HepG2 (cell line): ENCODE data around the gene CELF2. TPM values are rescaled to one million over a fixed set of nuclear protein-coding genes. Genes with fewer than 3 reads are reported as not detected.

ENCODE experiments used
- ATAC-seq: fragments of 200-7000 bp; cut with Tn5 transposase; 3 replicates; pipeline ENCODE4 v1.9.1; 2020; ENCODE audit warnings: mild to moderate bottlenecking, moderate library complexity
- BruUV-seq: library from RNA; stranded (reverse); fragments of 400-500 nt; replicated peaks from 2 replicates; lab custom pipeline; 2021; lab: Mats Ljungman, UMichigan
- CTCF ChIA-PET: fragments of 300-600 bp; formaldehyde crosslinking; extraction: SDS; loops from one replicate; lab custom pipeline; 2021; ENCODE audit warnings: low total read pairs, inconsistent platforms, low intra/inter-chr PET ratio; lab: Yijun Ruan, JAX
- POLR2A ChIA-PET: fragments of 350-600 bp; sonication (Branson Sonifier 250); formaldehyde crosslinking; loops from one replicate; lab custom pipeline; 2020; ENCODE audit warnings: antibody characterized with exemption, inconsistent platforms; lab: Yijun Ruan, JAX
- DNase-seq: peaks from one replicate; pipeline ENCODE4 v3.0.0-alpha.2; 2015; ENCODE audit warnings: low spot score
- FAIRE-seq: peaks from 3 replicates; lab custom pipeline; 2011; peaks lifted over from hg19 to GRCh38; lab: Jason Lieb, UNC
- H2AFZ ChIP-seq: one replicate; pipeline ENCODE4 v1.6.1; 2011; ENCODE audit warnings: low read length, inconsistent platforms
- H3K27ac ChIP-seq: fragments of 300-600 bp; 3 replicates; pipeline ENCODE4 v1.8.0; 2011; ENCODE audit warnings: mixed run types, mild to moderate bottlenecking, mixed read lengths, low read length, inconsistent platforms; ENCODE audit not compliant: insufficient read depth; ENCODE audit errors: extremely low read length
- H3K27me3 ChIP-seq, 2 experiments: fragments of 200-600 bp in 1 of 2; 2 replicates in 1 of 2; 3 replicates in 1 of 2; pipeline versions ENCODE4 v1.6.0 to v1.8.0; 2011; ENCODE audit warnings: low read length in 2 of 2, mild to moderate bottlenecking in 2 of 2, moderate library complexity in 2 of 2, inconsistent platforms in 1 of 2; ENCODE audit not compliant: insufficient read depth in 2 of 2, control insufficient read depth in 1 of 2
- H3K36me3 ChIP-seq, 2 experiments: fragments of 200-600 bp in 1 of 2; replicated peaks in 1 of 2; 2 replicates in 1 of 2; 3 replicates in 1 of 2; pipeline versions ENCODE4 v1.5.1 to v1.8.0; 2011; ENCODE audit warnings: low read length in 2 of 2, inconsistent platforms in 1 of 2; ENCODE audit not compliant: insufficient read depth in 2 of 2, control insufficient read depth in 1 of 2
- H3K4me1 ChIP-seq: 2 replicates; pipeline ENCODE4 v1.5.1; 2012; ENCODE audit warnings: low read length, inconsistent platforms; ENCODE audit not compliant: insufficient read depth
- H3K4me2 ChIP-seq: 2 replicates; pipeline ENCODE4 v1.6.0; 2011; ENCODE audit warnings: low read depth, low read length, inconsistent platforms
- H3K4me3 ChIP-seq, 3 experiments: fragments of 200-600 bp in 1 of 3; sonication (generic), shearing (Covaris generic) in 1 of 3; replicated peaks in 1 of 3; 2 replicates each; pipeline ENCODE4 v1.5.1; 2011 to 2016; ENCODE audit warnings: low read length in 3 of 3, inconsistent platforms in 2 of 3, low read depth in 2 of 3, mild to moderate bottlenecking in 2 of 3, control low read depth in 1 of 3, mixed read lengths in 1 of 3; ENCODE audit not compliant: insufficient read depth in 1 of 3
- H3K79me2 ChIP-seq: one replicate; pipeline ENCODE4 v1.6.1; 2011; ENCODE audit warnings: low read length, inconsistent platforms; ENCODE audit not compliant: insufficient read depth
- H3K9ac ChIP-seq: 2 replicates; pipeline ENCODE4 v1.6.0; 2011; ENCODE audit warnings: mild to moderate bottlenecking, low read depth, low read length, inconsistent platforms; ENCODE audit not compliant: insufficient read depth
- H3K9me3 ChIP-seq: 2 replicates; pipeline ENCODE4 v1.5.1; 2012; ENCODE audit warnings: mild to moderate bottlenecking, low read length
- H4K20me1 ChIP-seq: 2 replicates; pipeline ENCODE4 v1.6.0; 2011; ENCODE audit warnings: inconsistent platforms, mild to moderate bottlenecking, low read length, moderate library complexity; ENCODE audit not compliant: insufficient read depth
- CENPX ChIP-seq: sonication (generic); formaldehyde crosslinking; IDR thresholded peaks from 2 replicates; pipeline ENCODE4 v1.9.0; 2021; ENCODE audit warnings: mild to moderate bottlenecking, missing genetic modification reagents, moderate library complexity
- EHMT2 ChIP-seq: fragments of 200-600 bp; sonication (generic); IDR thresholded peaks from 2 replicates; pipeline ENCODE4 v1.7.0; 2017; ENCODE audit warnings: antibody characterized with exemption, low read depth, low read length, borderline replicate concordance
- EP300 ChIP-seq, 3 experiments: sonication (generic) in 1 of 3; formaldehyde crosslinking in 1 of 3; IDR thresholded peaks; 2 replicates each; pipeline versions ENCODE4 v1.5.1 to v1.6.1; 2011 to 2020; ENCODE audit warnings: low read depth in 2 of 3, low read length in 2 of 3, borderline replicate concordance in 1 of 3, improper control_type of control experiment in 1 of 3, mild to moderate bottlenecking in 1 of 3, missing genetic modification reagents in 1 of 3, moderate library complexity in 1 of 3
- ETS1 ChIP-seq: sonication (generic); formaldehyde crosslinking; IDR thresholded peaks from 2 replicates; pipeline ENCODE4 v1.4.0; 2020; ENCODE audit warnings: missing genetic modification reagents
- HDAC6 ChIP-seq: fragments of 200-600 bp; sonication (generic); IDR thresholded peaks from 2 replicates; pipeline ENCODE4 v1.7.0; 2017; ENCODE audit warnings: mild to moderate bottlenecking, antibody characterized with exemption, low read length, low read depth
- RBM22 ChIP-seq: fragments of 200-400 bp; formaldehyde crosslinking; optimal IDR thresholded peaks from 2 replicates; pipeline ENCODE3; 2017; ENCODE audit warnings: mild to moderate bottlenecking, low read length, moderate library complexity
- USF2 ChIP-seq, 2 experiments: sonication (generic) in 1 of 2; formaldehyde crosslinking in 1 of 2; IDR thresholded peaks; 2 replicates each; pipeline versions ENCODE4 v1.5.1 to v1.6.1; 2011 to 2020; ENCODE audit warnings: borderline replicate concordance in 1 of 2, low read depth in 1 of 2, low read length in 1 of 2, mild to moderate bottlenecking in 1 of 2, missing genetic modification reagents in 1 of 2, moderate library complexity in 1 of 2
- ZFX ChIP-seq: sonication (generic); formaldehyde crosslinking; IDR thresholded peaks from 2 replicates; pipeline ENCODE4 v1.4.0; 2020; ENCODE audit warnings: mild to moderate bottlenecking, low read depth, missing genetic modification reagents, moderate library complexity
- ZNF44 ChIP-seq: sonication (generic); formaldehyde crosslinking; IDR thresholded peaks from 2 replicates; pipeline ENCODE4 v1.5.1; 2020; ENCODE audit warnings: mild to moderate bottlenecking, missing genetic modification reagents
- WGBS: methylation state at CpG from one replicate; pipeline ENCODE4 v1.1.6; 2017; ENCODE audit warnings: low lambda C conversion rate; 5-methylcytosine and 5-hydroxymethylcytosine counted together
- in situ Hi-C: cut with HindIII; loops from 2 replicates; pipeline ENCODE4 v1.10.0; 2017; ENCODE audit warnings: low pct_unique_long_range_greater_than_20kb; ENCODE audit not compliant: extremely low pct_ligation_motif_present
- intact Hi-C: fragments of 100-400 bp; cut with micrococcal nuclease; formaldehyde crosslinking; loops from one replicate; pipeline ENCODE4 v1.10.0; 2022; ENCODE audit not compliant: unreplicated experiment
- polyA plus RNA-seq, 8 experiments: library from polyadenylated mRNA; depleted of rRNA in 3 of 8; stranded (reverse) in 7 of 8; unstranded in 1 of 8; fragments of >200 nt; fragmentation: Illumina TruSeq in 4 of 8; extraction: Trizol in 4 of 8; gene quantifications; 2 replicates each; pipeline versions ENCODE4 v1.2.1 to v1.2.3, GENCODE V29; 2011 to 2016; ENCODE audit warnings: low read depth in 4 of 8, missing spikeins in 1 of 8, mixed read lengths in 1 of 8; ENCODE audit not compliant: insufficient read depth in 1 of 8
- total RNA-seq, 5 experiments: library from RNA; depleted of rRNA; stranded (reverse); fragments of >200 nt; fragmentation: Illumina TruSeq; extraction: Trizol; gene quantifications; 2 replicates each; pipeline ENCODE4 v1.2.3, GENCODE V29; 2016; ENCODE audit warnings: low read depth in 1 of 5
- TF ChIP-seq, protein P1 (sequence below): sonication (generic); formaldehyde crosslinking; IDR thresholded peaks from 2 replicates; pipeline ENCODE4 v1.5.0; 2020; ENCODE audit warnings: missing genetic modification reagents

CELF2 gene
- total and polyA plus RNA-seq, 2 of the 13 experiments (the other 11 are each of a cell fraction or from before 2014, with no cell fraction given): not detected

GRCh38 chr10:11191678-11192077 lies 174.0 kb downstream of the CELF2 start:
- BruUV-seq: no TSS peak
- Histone ChIP-seq H3K4me3 (no peak overlapping the region), H3K27ac (no peak overlapping the region), H3K9ac (no peak overlapping the region), H3K79me2 (no peaks in the 10 kb centered on the region), H3K9me3 (no peaks in the 10 kb centered on the region), H3K36me3 (no peaks in the 10 kb centered on the region), H3K27me3 (peaks cover 0 to 1% of the 10 kb centered on the region in 2 experiments; a peak in 1 of 5 replicates), H2AFZ (no peak overlapping the region), H3K4me1 (no peaks in the 10 kb centered on the region), H4K20me1 (no peaks in the 10 kb centered on the region), H3K4me2 (no peak overlapping the region)
- DNase-seq (no peak), FAIRE-seq (no peak), ATAC-seq (no peak)
- intact Hi-C loops: no loop called here
- ChIA-PET POLR2A (no interaction called here), CTCF (no interaction called here)
- in situ Hi-C loops: no loop called here
- WGBS: 0% methylated on average over 5 of the region's 5 CpGs
- no peak for TF ChIP-seq ZNF44 (CRISPR knock-in tag)
- no peak for TF ChIP-seq CENPX (CRISPR knock-in tag)
- no peak for TF ChIP-seq ZFX (CRISPR knock-in tag)
- no peak for TF ChIP-seq EP300 (IDR thresholded peaks at IDR 0.05; ENCODE audit: low read depth in 2 of 2, low read length in 2 of 2)
- TF ChIP-seq EP300 (CRISPR knock-in tag; IDR thresholded peaks at IDR 0.05; ENCODE audit: borderline replicate concordance): no peak
- TF ChIP-seq, protein P1, sequence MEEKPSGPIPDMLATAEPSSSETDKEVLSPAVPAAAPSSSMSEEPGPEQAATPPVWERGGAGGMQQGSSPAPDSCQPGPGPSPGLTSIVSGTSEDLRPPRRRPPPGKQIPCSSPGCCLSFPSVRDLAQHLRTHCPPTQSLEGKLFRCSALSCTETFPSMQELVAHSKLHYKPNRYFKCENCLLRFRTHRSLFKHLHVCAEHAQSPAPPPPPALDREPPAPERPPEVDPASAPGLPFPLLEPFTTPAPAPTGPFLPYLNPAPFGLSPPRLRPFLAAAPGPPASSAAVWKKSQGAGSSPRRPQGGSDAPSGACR: no peak
- no peak for TF ChIP-seq EHMT2
- no peak for TF ChIP-seq RBM22
- TF ChIP-seq ETS1 (CRISPR knock-in tag): no peak
- no peak for TF ChIP-seq HDAC6
- no peak for TF ChIP-seq USF2 (IDR thresholded peaks at IDR 0.05; ENCODE audit: low read depth, low read length)
- no peak for TF ChIP-seq USF2 (CRISPR knock-in tag; IDR thresholded peaks at IDR 0.05; ENCODE audit: borderline replicate concordance)
- TF ChIP-seq, all 625 proteins: peak for 0
